GM19043 (cell line): ENCODE data around the gene TPPP.

ENCODE experiments used
- ATAC-seq: cut with Tn5 transposase; IDR thresholded peaks from one replicate; pipeline ENCODE4 v1.9.1; 2021; ENCODE audit warnings: low read depth; ENCODE audit not compliant: unreplicated experiment

The TPPP gene

DNA sequence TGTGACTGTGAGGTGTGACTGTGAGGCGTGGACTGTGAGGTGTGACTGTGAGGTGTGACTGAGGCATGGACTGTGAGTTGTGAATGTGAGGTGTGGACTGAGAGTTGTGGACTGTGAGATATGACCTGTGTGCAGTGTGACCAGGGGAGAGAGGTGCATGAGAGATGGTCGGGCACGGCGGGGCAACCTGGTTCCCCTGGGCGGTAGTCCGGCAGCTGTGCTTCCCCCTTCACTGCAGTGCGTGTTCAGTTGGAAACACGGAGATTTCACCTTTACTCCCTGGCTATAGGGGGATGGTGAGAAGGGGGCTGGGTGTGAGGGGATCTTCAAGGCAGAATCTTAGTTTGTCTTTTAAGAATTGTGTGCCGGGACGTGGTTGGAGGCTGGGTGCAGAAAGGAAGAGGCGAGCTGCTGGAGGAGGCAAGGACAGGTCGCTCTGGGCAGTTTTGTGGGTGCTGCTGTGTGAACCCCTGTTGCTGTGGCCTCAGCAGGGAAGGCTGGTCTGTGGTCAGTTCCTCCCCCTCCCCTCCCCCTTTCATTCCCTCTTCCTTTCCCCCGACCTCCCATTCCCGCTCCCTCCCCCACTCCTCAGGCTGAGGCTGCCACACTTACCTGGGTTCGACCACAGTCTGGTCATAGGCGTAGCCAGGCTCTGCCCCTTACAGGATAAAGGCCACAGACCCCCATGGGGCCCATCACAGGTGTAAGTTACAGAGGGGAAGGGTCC lies 41.7 kb downstream of the TPPP start:
- ATAC-seq: no peak

DNA sequence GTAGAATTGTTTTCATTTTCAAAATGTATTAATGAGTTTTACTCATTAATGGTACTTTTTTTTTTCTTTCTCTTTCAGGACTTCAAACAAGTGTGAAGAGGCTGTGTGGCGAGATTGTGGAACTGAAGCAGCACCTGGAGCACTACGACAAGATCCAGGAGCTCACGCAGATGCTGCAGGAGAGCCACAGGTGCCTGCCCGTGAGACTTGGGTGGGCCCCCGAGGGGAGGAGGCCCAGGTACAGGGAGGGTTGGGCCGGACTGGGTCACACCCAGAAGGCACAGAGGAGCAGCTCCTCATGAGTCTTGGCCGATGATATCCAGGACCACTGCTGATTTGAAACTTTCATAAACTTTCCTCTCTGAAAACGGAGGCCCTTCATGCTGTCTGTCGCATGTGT lies 45.4 kb downstream of the TPPP start:
- no peak for ATAC-seq

DNA sequence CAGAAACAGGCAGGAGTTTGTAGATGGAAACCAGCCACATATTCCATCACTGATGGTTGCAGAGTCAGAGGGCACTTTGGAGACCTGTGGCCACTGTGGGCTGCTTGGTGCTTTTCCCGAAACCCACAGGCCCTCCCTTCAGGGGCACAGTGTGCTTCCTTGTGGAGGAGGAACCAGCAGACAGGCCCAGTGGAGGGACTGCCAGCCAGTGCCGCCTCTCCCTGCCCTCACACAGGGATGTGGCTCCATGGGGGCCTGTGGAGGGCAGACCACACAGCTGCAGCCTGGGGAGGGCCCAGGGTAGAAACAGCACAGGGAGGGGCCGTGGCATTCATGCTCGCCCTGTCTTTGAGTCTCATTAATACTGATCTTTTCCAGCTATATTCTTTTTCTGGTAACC lies 45.8 kb downstream of the TPPP start:
- no peak for ATAC-seq

DNA sequence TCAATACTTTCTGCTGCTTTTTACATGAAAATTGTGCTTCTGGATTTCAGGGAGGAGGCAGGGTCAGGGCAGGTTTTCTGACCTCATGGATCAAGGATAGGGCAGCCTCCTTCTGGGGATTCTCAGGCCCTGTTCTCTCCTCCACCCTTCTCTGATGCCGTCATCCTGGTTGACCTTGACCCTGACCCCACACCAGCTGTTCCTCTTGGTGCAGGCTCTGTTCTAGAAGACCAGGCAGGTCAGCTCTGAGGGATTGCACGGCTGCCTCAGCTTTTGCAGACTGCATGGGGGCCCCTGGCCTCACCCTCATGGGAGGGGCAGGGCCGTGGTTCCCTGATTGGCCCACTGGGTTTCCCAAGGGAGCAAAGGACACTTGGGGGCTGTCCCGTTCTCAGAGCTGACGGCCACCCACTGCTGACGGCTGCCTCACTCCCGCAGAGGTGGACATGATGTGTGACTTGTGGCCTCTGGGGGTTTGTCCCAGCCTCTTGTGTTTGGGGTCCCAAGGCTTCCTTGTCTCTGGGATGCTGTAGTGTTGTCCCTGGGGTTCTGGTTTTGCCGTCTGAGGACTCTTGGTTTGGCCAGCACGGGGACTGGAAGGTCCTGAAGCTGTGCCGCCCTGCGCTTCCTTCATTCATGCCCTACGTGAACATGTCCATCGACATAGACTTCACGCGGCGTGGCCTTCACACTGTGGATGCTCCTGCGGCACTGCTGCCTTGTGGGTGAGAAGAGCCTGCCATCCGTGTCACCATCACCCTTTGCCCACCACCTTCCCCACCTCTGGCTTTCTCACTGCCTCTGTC lies 46.6 kb downstream of the TPPP start:
- ATAC-seq: no peak

DNA sequence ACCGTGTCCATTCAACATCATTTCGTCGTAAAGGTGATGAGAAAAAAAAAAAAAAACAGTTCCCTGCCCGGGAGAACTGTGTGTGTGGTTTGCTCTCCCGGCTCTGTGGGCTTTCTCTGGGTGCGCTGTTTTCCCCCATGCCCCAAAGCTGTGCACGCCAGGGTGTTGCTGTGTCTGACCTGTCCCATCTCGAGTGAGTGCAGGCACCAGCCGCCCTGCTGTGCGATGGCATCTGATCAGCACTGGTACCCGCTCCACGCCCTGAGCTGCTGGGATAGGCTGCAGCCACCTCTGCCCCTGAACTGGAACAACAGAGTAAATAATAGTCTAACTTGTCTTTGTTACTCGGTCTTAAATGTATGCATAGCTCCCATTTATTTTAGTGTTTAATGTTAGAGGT lies 47.7 kb downstream of the TPPP start:
- no peak for ATAC-seq

DNA sequence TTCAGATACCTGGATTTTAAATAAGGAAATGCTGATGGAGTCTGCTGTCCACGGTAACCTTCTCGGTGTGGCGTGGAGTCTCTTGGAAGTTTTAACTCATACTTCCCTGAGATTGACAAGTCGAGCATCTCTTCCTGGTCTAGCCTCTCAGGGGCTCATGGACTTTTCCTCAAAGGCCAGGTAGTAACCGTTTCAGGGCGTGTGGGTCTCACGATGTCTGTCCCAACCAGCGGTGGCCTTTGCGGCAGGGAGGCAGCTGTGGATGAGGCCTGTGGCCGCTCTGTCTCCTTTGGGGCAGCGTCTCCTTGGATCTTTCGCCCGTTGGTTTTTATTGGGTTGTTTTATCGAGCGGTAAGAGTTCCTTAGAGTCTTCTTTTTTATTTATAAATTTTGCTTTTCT lies 48.2 kb downstream of the TPPP start:
- no peak for ATAC-seq

DNA sequence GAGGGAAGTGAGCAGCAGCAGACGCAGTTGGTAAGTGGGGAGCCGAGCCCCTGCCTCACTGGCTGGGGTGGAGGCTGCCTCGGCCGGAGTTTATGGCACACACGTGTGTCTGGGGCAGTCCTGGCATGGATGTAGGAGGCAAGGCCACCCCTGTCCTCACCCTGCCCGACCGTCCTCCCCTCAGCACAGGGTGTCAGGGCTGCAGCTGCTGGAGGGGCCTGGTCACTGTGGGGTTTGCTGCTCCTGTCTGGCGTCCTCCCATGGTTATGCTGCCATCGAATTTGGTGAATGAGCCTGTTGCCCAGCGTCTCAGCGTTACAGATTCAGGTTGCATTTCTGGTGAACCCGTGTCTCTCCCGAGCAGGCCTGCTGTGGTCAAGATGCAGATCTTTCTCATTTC lies 48.6 kb downstream of the TPPP start:
- ATAC-seq: no peak

DNA sequence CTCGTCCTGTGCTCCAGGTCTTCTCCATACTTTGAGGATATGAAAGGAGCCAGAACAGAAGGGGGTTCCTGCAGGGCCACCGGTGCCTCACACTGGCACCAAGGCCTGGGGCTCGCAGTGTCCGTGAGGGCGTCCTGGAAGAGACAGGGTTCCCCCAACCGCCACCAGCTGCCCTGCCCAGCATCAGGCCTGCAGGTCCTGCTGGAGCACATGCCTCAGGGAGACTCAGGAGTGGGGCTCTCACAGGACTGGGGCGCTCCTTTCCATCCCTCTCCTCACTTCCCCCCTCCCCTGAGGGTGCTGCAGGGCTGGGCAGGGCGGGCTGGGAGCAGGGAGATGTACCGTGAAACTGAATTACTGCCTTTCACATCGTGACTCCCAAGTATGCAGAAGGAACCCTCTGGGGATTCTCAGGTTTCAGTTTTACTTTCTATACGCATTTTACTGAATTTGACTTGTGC lies 49.3 kb downstream of the TPPP start:
- ATAC-seq: peak; percentile 74

DNA sequence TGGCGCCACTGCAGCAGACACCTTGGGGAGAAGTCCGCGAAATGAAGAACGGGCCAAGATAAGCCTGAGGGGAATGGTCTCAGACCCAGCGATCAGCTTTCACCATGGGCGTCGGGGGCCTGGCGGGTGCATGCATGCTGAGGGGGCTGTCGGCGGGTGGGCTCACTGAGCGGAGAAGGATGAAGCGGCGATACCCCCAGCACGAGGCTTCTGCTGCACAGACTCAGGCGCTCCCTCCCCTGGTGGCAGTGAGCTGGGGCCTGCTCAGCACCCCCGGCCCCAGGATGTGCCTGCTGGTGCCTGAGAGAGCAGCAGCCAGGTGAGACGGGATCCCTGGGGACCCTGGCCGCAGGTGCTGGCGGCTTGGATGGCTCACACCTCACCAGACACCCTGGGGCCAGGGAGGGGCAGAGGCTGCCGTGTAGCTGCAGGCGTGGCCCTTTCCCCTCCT lies 49.8 kb downstream of the TPPP start:
- no peak for ATAC-seq

DNA sequence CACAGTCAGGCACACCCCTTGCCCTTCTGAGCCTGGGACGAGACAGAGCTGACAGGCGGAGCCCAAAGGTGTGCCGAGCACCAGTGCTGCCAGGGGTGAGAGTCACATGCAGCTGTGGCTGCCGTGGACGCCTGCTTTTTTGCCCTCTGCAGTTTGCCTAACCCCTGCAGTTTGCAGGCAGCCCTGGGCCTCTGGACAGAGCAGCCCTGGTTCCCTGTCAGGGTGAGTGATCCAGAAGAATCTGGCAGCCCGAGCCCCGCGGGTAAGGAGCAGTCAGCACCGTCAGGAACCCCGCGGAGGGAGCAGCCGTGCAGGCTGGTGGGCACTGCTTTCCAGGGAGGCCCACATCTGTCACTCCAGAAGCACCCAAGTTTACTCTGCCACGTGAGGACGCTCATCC lies 50.7 kb downstream of the TPPP start:
- ATAC-seq: no peak

DNA sequence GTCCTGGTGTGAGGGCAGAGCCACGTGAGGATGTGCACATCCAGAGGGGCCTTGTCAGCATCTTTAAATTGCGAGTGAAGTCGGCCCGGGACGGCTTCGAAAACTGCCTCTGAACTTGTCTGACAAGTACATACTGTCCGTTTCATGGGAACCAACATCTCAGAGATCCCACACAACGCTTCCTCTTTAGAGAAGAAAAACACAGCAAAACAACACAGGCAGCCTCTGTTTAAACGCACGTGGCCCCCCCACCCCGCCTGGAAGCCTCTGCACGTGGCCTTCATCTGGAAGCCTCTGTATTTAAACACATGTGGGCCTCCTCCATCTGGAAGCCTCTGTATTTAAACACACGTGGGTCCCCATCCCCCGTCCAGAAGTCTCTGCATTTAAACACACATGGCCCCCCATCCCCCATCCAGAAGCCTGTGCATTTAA lies 51.8 kb downstream of the TPPP start:
- no peak for ATAC-seq

DNA sequence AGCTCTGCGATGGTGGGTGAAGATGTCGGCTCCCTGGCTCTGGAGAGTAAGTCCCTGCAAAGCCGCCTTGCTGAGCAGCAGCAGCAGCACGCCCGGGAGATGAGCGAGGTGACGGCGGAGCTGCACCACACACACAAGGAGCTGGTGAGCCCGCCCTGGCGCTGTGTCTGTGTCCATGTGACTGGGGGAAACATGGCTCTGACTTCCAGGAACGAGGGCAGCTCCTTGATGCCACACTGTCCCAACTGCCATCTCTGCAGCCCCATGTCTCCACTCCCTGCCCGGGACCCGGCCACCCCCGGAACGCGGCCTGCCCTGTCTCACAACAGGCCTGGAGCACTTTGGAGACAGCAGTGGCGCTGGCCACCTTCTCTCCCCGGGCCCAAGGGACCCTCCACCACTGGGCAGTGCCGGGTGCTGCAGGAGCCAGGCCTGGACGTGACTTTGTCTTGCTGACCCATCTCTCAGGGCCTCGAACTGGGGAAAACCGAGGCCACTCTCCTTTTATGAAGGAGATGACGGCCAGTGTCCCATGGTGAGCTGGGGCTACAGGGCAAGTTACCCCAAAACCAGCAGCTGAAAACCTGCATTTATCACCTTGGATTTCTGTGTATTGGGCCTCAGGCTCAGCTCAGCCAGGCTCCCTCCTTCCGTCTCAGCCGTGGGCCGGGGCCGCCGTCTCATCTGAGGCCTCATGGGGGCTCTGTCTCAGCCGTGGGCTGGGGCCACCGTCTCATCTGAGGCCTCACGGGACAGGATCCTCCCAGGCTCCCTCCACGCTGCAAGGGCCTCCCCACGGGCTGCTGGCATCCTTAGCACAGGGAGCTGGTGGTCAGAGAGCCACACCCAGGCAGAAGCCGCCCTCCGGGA lies 52.5 kb downstream of the TPPP start:
- no peak for ATAC-seq

DNA sequence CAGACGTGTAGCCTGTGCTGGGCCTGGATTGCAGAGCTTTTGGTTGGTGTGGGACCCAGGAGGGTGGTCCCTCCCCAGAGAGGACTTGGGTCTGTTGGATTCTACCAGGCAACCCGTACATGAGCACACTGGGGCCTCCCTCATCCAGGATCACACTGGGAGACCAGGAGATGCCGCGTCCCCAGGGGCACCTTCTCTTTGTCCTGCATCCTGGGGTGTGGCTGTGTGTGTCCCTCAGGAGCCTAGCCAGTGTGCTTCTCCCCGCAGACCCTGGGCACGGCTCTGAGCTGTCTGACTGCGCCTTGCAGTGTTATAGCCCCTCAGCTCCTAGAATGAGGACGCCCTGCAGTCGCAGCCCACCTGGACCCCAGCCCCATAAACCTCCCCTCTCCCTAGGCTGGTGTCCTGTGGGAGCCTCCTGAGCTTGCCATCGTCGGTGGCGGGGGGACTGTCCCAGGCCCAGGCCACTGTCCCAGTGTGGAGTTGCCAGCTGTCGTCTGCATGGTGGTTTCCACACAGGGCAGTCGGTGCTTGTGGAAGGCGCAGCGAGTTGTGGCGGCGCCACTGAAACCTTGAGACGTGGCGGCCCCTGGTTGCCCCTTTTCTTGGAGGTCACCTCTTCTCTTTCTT lies 53.5 kb downstream of the TPPP start:
- no peak for ATAC-seq

DNA sequence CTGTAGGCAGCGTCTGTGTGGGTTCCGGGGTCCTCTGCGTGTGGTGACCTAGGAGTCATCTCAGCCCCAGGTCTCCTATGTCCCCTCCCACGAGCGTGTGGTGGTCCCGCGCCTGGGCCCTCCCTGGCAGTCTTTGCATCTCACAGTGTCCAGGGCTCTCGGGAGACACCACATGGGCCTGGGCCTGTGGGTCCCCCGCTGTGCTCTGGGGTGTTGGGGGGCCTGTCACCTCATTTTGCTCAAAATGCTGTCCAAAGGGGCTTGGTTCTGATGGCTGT lies 54.0 kb downstream of the TPPP start:
- ATAC-seq: no peak

DNA sequence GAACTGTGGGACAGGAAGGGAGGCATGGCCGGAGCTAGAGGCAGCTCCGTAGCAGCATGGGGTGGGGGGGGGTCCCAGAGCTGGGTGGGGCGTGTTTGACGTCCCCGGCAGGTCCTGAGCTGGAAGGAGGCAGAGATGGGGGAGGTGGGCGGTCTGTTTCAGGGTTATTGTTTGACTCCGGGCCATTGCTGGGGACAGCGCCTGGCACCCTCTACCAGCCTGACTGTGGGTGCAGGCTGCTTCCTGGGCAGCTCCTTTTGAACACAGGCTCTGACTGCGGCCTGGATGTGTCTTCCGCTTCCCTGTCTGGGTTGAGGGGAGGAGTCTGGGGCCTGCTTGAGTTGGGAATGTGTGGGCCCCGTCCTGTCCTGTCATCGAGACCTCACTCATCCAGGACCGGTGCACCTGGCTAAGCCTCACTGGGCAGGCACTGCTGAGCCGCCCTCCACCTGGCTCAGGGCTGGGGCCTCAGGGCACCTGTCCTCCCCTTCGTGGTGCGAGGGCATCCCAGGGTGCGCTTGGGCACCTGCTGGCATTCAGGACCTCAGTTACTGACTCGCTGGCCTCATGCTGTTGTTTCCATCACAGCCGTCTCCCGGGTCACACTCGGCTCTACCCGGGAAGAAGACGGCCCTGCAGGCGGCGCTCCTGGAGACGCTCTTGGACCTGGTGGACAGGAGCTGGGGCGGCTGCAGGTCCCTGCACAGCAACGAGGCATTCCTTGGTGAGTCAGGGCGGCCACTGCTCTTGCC lies 54.5 kb downstream of the TPPP start:
- ATAC-seq: no peak

DNA sequence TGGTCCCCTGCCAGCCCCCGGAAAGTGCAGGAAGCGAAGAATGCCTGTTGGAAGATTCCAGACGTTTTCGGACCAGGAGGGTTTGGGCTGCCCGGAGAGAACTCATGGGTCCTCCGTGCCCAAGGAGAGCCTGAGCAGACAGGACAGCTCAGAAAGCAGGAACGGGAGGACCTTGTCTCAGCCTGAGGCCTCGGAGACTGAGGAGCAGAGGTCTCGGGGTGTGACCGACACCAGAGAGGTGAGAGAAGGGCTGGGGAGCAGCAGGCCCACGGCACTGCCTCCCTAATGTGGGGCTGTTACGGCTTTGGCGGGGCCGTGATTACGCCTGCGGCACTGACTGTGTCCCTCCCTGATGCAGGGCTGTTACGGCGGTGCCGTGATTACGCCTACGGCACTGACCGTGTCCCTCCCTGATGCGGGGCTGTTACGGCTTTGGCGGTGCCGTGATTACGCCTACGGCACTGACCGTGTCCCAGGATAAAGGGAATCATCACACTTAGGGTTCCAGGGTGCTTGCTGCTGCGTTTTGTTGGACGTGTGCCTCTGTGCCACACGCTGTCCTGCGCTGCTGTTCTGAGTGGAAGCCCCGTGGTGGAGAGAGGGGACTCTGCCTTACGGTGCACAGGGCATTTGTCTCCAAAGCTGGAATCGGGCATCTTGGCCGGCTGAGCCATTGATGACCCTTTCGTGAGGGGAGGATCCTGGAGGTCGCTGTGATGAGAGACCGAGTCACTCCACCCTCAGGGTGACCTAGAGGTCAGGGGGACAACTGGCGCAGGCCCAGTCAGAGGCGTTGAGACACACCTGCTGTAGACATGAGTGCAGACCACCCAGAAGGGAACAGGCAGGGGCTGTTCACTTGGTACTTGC lies 55.3 kb downstream of the TPPP start:
- no peak for ATAC-seq

DNA sequence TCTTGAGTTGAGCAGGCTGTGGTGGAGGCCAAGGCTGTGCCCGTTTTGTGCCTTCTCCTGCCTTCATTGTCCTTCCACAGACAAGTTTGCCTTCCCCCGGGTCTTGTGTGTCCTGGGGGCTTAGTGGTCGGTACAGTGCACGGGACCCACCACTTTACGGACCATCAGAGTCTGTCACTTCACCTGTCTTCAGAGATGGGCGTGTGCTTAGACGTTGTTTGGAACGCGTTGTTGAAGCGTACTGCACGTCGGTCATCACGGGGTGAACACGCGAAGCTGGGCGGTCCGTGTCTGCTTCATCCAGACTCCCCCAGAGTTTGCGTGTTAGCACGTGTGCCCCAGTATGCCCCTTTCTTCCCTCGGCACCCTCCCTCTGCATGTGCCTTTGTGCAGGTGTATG lies 56.2 kb downstream of the TPPP start:
- ATAC-seq: no peak

DNA sequence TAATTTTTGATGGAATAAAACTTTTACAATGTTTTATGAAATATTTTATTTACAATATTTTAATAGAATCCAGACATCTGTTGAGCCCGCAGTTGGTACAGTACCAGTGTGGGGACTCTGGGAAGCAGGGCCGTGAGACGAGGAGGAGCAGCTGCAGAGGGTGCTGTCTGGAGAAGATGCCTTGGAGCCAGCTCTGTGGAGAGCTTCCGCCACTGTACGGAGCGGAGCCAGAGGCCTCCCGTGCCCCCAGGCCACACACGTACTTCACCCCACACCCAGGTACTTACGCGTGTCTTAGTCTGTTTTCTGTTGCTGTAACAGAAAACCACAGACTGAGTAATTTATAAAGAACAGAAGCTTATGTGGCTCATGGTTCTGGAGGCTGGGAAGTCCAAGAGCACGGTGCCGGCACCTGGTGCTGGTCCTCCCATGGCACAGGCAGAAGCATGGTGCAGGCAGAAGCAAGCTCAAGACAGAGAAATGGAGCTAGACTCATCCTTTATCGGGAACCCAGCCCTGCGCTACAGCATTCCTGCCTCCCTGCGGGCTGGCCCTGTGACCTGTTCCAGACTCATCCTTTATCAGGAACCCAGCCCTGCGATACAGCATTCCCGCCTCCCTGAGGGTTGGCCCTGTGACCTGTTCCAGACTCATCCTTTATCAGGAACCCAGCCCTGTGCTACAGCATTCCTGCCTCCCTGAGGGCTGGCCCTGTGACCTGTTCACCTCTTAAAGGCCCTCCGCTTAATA lies 57.7 kb downstream of the TPPP start:
- no peak for ATAC-seq
